Urinary bladder (tissue), 4 donors: ENCODE data around the gene MCUR1. TPM values are rescaled to one million over a fixed set of nuclear protein-coding genes. Genes with fewer than 3 reads are reported as not detected.
"Not testable (repeated sequence)": the region's sequence is repeated elsewhere in the genome, so short reads cannot be mapped to it uniquely, and the experiment has no call there.

ENCODE experiments used
- DNase-seq: peaks from one replicate; pipeline ENCODE4 v3.0.0-alpha.2; 2015; ENCODE audit errors: extremely low spot score
- H3K27ac ChIP-seq: one replicate; pipeline ENCODE4 v1.5.1; 2013; ENCODE audit warnings: low read depth, mild to moderate bottlenecking, moderate library complexity
- H3K36me3 ChIP-seq: one replicate; pipeline ENCODE4 v1.6.1; 2013; ENCODE audit warnings: mild to moderate bottlenecking, moderate library complexity; ENCODE audit not compliant: insufficient read depth
- H3K4me1 ChIP-seq: one replicate; pipeline ENCODE4 v1.6.1; 2013; ENCODE audit warnings: mild to moderate bottlenecking, moderate library complexity; ENCODE audit not compliant: insufficient read depth
- H3K4me3 ChIP-seq: one replicate; pipeline ENCODE4 v1.5.1; 2013; ENCODE audit warnings: low read depth, low read length
- WGBS: extraction: QIAGEN DNeasy Blood & Tissue Kit; methylation state at CpG from one replicate; pipeline ENCODE4 v1.1.7; 2013; 5-methylcytosine and 5-hydroxymethylcytosine counted together
- polyA plus RNA-seq: library from polyadenylated mRNA; stranded (reverse); fragments of 200-250 nt; gene quantifications from one replicate; pipeline ENCODE4 v1.2.3, GENCODE V29; 2013
- total RNA-seq: library from RNA; depleted of rRNA; stranded (reverse); fragments of >200 nt; gene quantifications from one replicate; pipeline ENCODE4 v1.2.3, GENCODE V29; 2014
- donor health status: healthy with polysubstance abuse.
- donor health status: healthy.

The MCUR1 gene, protein sequence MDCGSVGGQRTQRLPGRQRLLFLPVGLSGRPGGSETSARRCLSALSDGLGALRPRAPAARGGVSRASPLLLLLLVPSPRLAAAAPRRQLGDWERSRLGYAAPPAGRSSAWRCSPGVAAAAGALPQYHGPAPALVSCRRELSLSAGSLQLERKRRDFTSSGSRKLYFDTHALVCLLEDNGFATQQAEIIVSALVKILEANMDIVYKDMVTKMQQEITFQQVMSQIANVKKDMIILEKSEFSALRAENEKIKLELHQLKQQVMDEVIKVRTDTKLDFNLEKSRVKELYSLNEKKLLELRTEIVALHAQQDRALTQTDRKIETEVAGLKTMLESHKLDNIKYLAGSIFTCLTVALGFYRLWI
- 12.9 TPM for total RNA-seq
- polyA plus RNA-seq: 6.9 TPM

DNA sequence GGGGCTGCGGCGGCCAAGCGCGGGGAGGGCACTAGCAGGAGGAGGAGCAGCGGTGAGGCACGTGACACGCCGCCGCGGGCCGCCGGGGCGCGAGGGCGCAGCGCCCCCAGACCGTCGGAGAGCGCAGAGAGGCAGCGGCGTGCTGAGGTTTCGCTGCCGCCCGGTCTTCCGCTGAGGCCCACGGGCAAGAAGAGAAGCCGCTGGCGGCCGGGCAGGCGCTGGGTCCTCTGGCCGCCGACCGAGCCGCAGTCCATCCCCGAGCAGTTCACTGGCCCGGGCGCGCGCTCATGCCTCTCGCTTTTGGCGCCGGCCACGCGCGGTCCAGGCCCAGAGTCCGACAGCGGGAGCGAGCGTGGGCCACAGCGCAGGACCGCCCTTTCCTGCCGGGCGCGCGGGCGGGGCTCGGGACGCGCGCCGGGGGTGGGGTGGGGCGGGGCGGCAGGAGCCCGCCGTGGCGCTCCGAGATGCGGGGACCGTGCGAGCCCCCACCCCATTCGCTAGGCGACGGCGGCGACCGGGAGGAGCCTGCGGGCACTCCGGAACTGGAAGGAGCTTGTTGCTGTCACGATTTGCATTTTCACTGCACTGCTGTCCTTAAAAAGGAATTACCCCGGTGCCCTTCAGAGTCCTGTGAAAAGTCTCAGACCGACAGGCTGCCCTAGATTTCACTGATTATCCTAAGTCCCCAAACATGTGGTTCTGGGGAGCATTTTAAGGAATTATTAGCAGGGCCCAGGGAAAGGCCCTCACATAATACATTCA lies at the start of gene MCUR1:
TSS of gene MCUR1 (minus strand) at position 382 of the 762 bp plus-strand sequence. CDS start at position 254, 128 bp downstream.
- WGBS: under 1% methylated on average over 81 of the region's 81 CpGs
- Histone ChIP-seq H3K4me1 (peaks cover 2% of the 10 kb centered on the region), H3K4me3 (peak within 1 kb of the TSS; percentile 81), H3K27ac (peak within 1 kb of the TSS; percentile 95), H3K36me3 (no peaks in the 10 kb centered on the region)
- peak; percentile 61 for DNase-seq

GRCh38 chr6:13863699-13864155 lies 49.4 kb upstream of the MCUR1 start:
- H3K27ac ChIP-seq: no peak overlapping the region
- 56% methylated on average over 2 of the region's 2 CpGs for whole genome bisulfite sequencing
- no peak overlapping the region for H3K4me3 ChIP-seq
- no peak for DNase-seq
- H3K36me3 ChIP-seq: no peaks in the 10 kb centered on the region
- H3K4me1 ChIP-seq: no peaks in the 10 kb centered on the region

DNA sequence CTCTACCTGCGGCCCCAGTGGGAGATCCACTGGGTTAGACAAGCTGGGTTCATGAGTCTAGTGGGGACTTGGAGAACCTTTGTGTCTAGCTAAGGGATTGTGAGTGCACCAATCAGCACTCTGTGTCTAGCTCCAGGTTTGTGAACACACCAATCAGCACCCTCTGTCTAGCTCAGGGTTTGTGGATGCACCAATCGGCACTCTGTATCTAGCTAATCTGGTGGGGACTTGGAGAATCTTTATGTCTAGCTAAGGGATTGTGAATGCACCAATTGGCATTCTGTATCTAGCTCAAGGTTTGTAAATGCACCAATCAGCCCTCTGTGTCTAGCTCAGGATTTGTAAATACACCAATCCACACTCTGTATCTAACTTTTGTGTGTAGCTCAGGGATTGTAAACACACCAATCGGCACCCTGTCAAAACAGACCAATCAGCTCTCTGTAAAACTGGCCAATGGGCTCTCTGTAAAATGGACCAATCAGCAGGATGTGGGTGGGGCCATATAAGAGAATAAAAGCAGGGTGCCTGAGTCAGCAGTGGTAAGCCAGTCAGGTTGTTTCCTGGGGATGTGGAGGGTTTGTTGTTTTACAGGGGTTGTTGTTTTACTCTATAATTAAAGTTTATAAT lies 46.3 kb upstream of the MCUR1 start:
- not testable (repeated sequence) for H3K36me3 ChIP-seq, DNase-seq, H3K27ac ChIP-seq, H3K4me1 ChIP-seq, H3K4me3 ChIP-seq
- 86% methylated on average over 3 of the region's 3 CpGs for WGBS

- no peak for DNase-seq
- H3K36me3 ChIP-seq: no peaks in the 10 kb centered on the region
- H3K4me1 ChIP-seq: no peaks in the 10 kb centered on the region
- H3K27ac ChIP-seq: no peak overlapping the region
- H3K4me3 ChIP-seq: no peak overlapping the region
- 17% methylated on average over 66 of the region's 66 CpGs for WGBS
Measured at GRCh38 chr6:13859871-13860555, 45.7 kb upstream of the MCUR1 start.

GRCh38 chr6:13854716-13855250 lies 40.4 kb upstream of the MCUR1 start:
- H3K4me1 ChIP-seq: no peaks in the 10 kb centered on the region
- H3K27ac ChIP-seq: no peak overlapping the region
- H3K36me3 ChIP-seq: no peaks in the 10 kb centered on the region
- no peak overlapping the region for H3K4me3 ChIP-seq
- DNase-seq: no peak
- 96% methylated on average over 34 of the region's 34 CpGs for WGBS

DNA sequence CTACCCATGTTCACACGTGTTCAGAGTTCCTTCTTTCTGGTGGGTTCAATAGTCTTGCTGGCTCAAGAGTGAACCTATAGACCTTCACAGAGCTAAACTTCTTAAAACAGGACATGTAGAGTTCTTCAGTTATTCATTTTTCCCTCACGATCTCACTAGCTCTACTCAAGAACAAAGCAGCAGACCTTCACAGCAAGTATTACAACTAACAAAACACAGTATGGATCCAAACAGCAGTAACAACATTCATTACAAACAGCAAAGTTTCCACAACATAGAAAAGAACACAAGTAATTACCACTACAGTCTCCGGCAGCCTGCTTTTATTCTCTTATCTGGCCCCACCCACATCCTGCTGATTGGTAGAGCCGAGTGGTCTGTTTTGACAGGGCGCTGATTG lies 39.5 kb upstream of the MCUR1 start:
- Histone ChIP-seq H3K27ac (no peak overlapping the region), H3K4me3 (no peak overlapping the region), H3K36me3 (no peaks in the 10 kb centered on the region), H3K4me1 (no peaks in the 10 kb centered on the region)
- WGBS: 84% methylated on average over 5 of the region's 5 CpGs
- DNase-seq: no peak

DNA sequence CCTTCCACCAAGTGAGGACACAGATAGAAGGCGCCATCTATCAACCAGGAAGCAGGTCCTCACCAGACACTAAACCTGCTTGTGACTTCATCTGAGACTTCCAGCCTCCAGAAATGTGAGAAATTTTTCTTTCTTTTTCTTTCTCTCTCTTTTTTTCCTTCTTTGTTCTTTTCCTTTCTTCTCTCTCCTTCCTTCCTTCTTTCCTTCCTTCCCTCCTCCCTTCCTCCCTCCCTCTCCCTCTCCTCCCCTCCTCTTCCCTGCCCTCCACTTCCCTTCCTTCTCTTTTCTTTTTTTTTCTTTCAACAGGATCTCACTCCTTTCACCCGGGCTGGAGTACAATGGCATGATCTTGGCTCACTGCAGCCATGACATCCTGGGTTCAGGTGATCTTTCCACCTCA lies 37.4 kb upstream of the MCUR1 start:
- 88% methylated on average over 2 of the region's 2 CpGs for WGBS
- no peak overlapping the region for H3K4me3 ChIP-seq
- no peaks in the 10 kb centered on the region for H3K36me3 ChIP-seq
- DNase-seq: no peak
- no peak overlapping the region for H3K27ac ChIP-seq
- no peaks in the 10 kb centered on the region for H3K4me1 ChIP-seq

GRCh38 chr6:13851330-13851729 lies 37.0 kb upstream of the MCUR1 start:
- Histone ChIP-seq H3K4me3 (no peak overlapping the region), H3K4me1 (no peaks in the 10 kb centered on the region), H3K27ac (no peak overlapping the region), H3K36me3 (no peaks in the 10 kb centered on the region)
- DNase-seq: no peak
- WGBS: 95% methylated on average over 3 of the region's 3 CpGs

DNA sequence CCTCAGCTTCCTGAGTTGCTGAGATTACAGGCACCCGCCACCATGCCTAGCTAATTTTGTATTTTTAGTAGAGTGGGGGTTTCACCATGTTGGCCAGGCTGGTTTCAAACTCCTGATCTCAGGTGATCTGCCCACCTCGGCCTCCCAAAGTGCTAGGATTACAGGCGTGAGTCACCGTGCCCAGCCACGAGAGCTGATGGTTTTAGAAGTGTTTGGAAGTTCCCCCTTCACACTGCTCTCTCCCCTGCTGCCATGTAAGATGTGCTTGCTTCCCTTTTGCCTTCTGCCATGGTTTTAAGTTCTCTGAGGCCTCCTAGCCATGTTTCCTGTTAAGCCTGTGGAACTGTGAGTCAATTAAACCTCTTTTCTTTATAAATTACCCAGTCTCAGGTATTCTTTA lies 36.3 kb upstream of the MCUR1 start:
- not testable (repeated sequence) for H3K27ac ChIP-seq, DNase-seq, H3K4me1 ChIP-seq, H3K36me3 ChIP-seq, H3K4me3 ChIP-seq
- WGBS: 96% methylated on average over 5 of the region's 5 CpGs

DNA sequence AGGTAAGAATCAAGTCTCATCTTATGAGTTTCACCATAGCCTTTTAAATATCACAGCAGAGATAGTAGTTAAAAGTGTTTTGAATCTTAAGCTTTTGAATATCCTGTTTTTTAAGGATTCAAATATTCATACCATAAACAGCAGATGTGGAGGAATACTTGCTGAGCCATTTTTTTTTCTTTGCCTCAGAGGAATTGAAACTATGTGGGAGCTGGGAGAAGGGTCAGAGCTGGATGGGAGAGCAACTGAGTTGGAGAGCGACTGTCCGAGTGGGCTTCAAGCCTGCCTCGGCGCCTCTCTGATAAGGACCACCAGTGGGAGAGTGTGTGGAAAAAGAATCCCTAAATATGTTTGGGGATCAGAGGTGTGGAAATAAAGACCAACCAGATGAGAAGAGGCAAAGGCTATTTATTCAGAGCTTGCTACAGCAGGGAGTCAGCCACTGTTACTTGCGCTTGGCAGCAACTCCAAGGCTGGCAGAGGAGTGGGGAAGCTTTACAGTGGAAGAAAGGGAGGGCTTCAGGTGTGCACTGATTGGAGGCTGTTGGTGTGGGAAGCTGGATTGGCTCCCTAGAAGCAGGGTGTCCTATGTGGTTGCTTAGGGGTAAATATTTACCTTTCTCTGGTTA lies 34.3 kb upstream of the MCUR1 start:
- Histone ChIP-seq H3K4me1 (no peaks in the 10 kb centered on the region), H3K36me3 (no peaks in the 10 kb centered on the region), H3K27ac (no peak overlapping the region), H3K4me3 (no peak overlapping the region)
- DNase-seq: no peak
- WGBS: 26% methylated on average over 5 of the region's 5 CpGs

DNA sequence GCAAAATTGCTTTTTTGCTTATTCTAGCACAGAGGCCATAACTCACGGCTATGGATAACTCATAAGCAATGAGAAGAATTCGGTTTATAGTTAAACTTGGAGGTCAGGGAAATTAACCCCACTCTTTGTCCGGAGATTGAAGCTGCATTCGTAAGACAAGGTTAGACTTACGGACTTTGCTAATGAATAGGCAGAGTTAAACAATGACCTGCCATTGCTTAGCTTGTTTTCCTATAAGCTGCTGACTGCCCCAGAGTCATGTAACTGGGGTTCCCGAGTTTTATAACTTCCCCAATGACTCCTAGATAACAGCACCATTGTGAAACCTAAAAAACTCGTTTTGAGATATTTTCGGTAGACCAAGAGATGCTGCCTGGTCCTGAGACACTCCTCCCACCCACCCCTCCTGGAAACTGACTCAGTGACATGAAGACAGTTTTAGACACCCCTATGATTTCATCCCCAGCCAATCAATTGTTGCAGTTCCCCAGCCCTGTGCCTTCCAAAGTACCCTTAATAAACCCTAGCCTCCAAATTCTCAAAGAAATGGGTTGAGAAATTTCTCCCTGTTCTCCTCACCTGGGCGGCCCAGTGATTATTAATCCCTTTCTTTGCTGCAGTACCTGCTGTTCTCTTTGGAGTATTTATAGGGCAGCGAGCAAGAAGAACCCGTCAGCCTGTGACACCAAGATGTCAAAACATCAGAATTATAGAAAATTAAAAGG lies 33.1 kb upstream of the MCUR1 start:
- H3K4me1 ChIP-seq: no peaks in the 10 kb centered on the region
- H3K36me3 ChIP-seq: no peaks in the 10 kb centered on the region
- H3K27ac ChIP-seq: no peak overlapping the region
- no peak overlapping the region for H3K4me3 ChIP-seq
- DNase-seq: no peak
- 84% methylated on average over 11 of the region's 11 CpGs for WGBS

GRCh38 chr6:13846841-13847240 lies 32.5 kb upstream of the MCUR1 start:
- H3K4me1 ChIP-seq: no peaks in the 10 kb centered on the region
- DNase-seq: no peak
- H3K36me3 ChIP-seq: no peaks in the 10 kb centered on the region
- H3K4me3 ChIP-seq: no peak overlapping the region
- WGBS: 79% methylated on average over 13 of the region's 13 CpGs
- H3K27ac ChIP-seq: no peak overlapping the region
